Neuronal stem cell (in vitro differentiated cells): ENCODE results near the gene ABLIM3.

Source experiments
- DNase-seq: peaks from one replicate; pipeline ENCODE4 v3.0.0-alpha.2; 2013; ENCODE audit warnings: low spot score
- H2AFZ ChIP-seq: one replicate; pipeline ENCODE4 v1.6.1; 2013; ENCODE audit warnings: mild to moderate bottlenecking, low read length, inconsistent platforms
- H2AK5ac ChIP-seq: 2 replicates; pipeline ENCODE4 v1.6.1; 2013; ENCODE audit warnings: low read depth, mild to moderate bottlenecking, inconsistent platforms, low read length, moderate library complexity, mixed read lengths
- H2BK120ac ChIP-seq: 2 replicates; pipeline ENCODE4 v1.6.1; 2013; ENCODE audit warnings: low read depth, mild to moderate bottlenecking, inconsistent platforms, low read length, moderate library complexity, mixed read lengths
- H2BK12ac ChIP-seq: one replicate; pipeline ENCODE4 v1.6.1; 2013; ENCODE audit warnings: low read length, inconsistent platforms
- H2BK15ac ChIP-seq: 2 replicates; pipeline ENCODE4 v1.6.1; 2013; ENCODE audit warnings: mild to moderate bottlenecking, low read length, inconsistent platforms, mixed read lengths
- H2BK5ac ChIP-seq: one replicate; pipeline ENCODE4 v1.6.1; 2013; ENCODE audit warnings: inconsistent platforms, mild to moderate bottlenecking, low read length, moderate library complexity
- H3K14ac ChIP-seq: one replicate; pipeline ENCODE4 v1.6.1; 2013; ENCODE audit warnings: low read length, inconsistent platforms
- H3K18ac ChIP-seq: 2 replicates; pipeline ENCODE4 v1.6.1; 2013; ENCODE audit warnings: low read length, inconsistent platforms
- H3K23ac ChIP-seq: 2 replicates; pipeline ENCODE4 v1.6.1; 2013; ENCODE audit warnings: low read depth, mild to moderate bottlenecking, mixed read lengths, low read length, inconsistent platforms; ENCODE audit not compliant: poor library complexity
- H3K27ac ChIP-seq: replicated peaks from 3 replicates; pipeline ENCODE4 v1.5.1; 2013; ENCODE audit warnings: low read length, inconsistent platforms
- H3K27me3 ChIP-seq, 3 experiments: 2 replicates each; pipeline ENCODE4 v1.6.1; 2013; ENCODE audit warnings: low read length in 3 of 3, mild to moderate bottlenecking in 2 of 3, inconsistent platforms in 1 of 3, low read depth in 1 of 3, mixed read lengths in 1 of 3, moderate library complexity in 1 of 3; ENCODE audit not compliant: control insufficient read depth in 3 of 3, insufficient read depth in 3 of 3
- H3K36me3 ChIP-seq, 2 donors: replicated peaks in 1 of 2; 2 replicates each; pipeline ENCODE4 v1.6.1; 2013; ENCODE audit warnings: low read length in 2 of 2; ENCODE audit not compliant: control insufficient read depth in 2 of 2, insufficient read depth in 2 of 2
- H3K4ac ChIP-seq: 2 replicates; pipeline ENCODE4 v1.6.1; 2013; ENCODE audit warnings: inconsistent platforms, mild to moderate bottlenecking, low read length, moderate library complexity
- H3K4me1 ChIP-seq, 2 donors: 1 replicate in 1 of 2; 2 replicates in 1 of 2; pipeline ENCODE4 v1.6.1; 2013; ENCODE audit warnings: low read length in 2 of 2, low read depth in 1 of 2; ENCODE audit not compliant: control insufficient read depth in 2 of 2, insufficient read depth in 1 of 2
- H3K4me2 ChIP-seq: one replicate; pipeline ENCODE4 v1.6.1; 2013; ENCODE audit warnings: mild to moderate bottlenecking, low read length, inconsistent platforms; ENCODE audit not compliant: insufficient read depth, poor library complexity, severe bottlenecking
- H3K4me3 ChIP-seq, 2 donors: 2 replicates each; pipeline ENCODE4 v1.5.1; 2013; ENCODE audit warnings: low read length in 2 of 2, mild to moderate bottlenecking in 2 of 2, inconsistent platforms in 1 of 2, moderate library complexity in 1 of 2
- H3K79me1 ChIP-seq: one replicate; pipeline ENCODE4 v1.6.1; 2013; ENCODE audit warnings: low read depth, mild to moderate bottlenecking, inconsistent platforms, low read length, moderate library complexity
- H3K9ac ChIP-seq: one replicate; pipeline ENCODE4 v1.6.1; 2013; ENCODE audit warnings: mild to moderate bottlenecking, low read depth, low read length, inconsistent platforms; ENCODE audit not compliant: poor library complexity
- H3K9me3 ChIP-seq, 2 donors: replicated peaks in 1 of 2; 2 replicates each; pipeline versions ENCODE3 to v1.6.1; 2013; ENCODE audit warnings: low read length in 2 of 2, mild to moderate bottlenecking in 2 of 2, inconsistent platforms in 1 of 2, low read depth in 1 of 2, mixed read lengths in 1 of 2, moderate library complexity in 1 of 2; ENCODE audit not compliant: control insufficient read depth in 2 of 2, insufficient read depth in 1 of 2
- H4K8ac ChIP-seq: one replicate; pipeline ENCODE4 v1.6.1; 2013; ENCODE audit warnings: low read depth, mild to moderate bottlenecking, inconsistent platforms, low read length, moderate library complexity
- H4K91ac ChIP-seq: one replicate; pipeline ENCODE4 v1.6.1; 2013; ENCODE audit warnings: low read length, low read depth, mild to moderate bottlenecking, inconsistent platforms; ENCODE audit not compliant: poor library complexity
- WGBS, 2 donors: extraction: QIAGEN DNeasy Blood & Tissue Kit; methylation state at CpG; one replicate each; pipeline ENCODE4 v1.1.7; 2013; ENCODE audit warnings: missing lambda C conversion rate in 2 of 2, mixed read lengths in 1 of 2; ENCODE audit not compliant: insufficient read length in 2 of 2, insufficient replicate concordance in 1 of 2; ENCODE audit errors: extremely low coverage in 2 of 2; 5-methylcytosine and 5-hydroxymethylcytosine counted together

Gene ABLIM3

GRCh38 chr5:149133795-149134777 is 7.2 kb upstream of the ABLIM3 start:
- Histone ChIP-seq H2BK15ac (no peak overlapping the region), H2BK5ac (peak overlapping the region; percentile 29), H3K9me3 (no peaks in the 10 kb centered on the region), H3K27me3 (no peaks in the 10 kb centered on the region), H3K27ac (no peak overlapping the region), H3K23ac (no peak overlapping the region), H4K8ac (no peak overlapping the region), H3K9ac (no peak overlapping the region), H3K18ac (no peak overlapping the region), H3K36me3 (no peaks in the 10 kb centered on the region), H2AFZ (no peak overlapping the region), H3K4me1 (no peaks in the 10 kb centered on the region), H3K4me3 (no peak overlapping the region), H2BK12ac (no peak overlapping the region), H2BK120ac (no peak overlapping the region), H3K4ac (no peak overlapping the region), H3K4me2 (no peak overlapping the region), H3K79me1 (no peaks in the 10 kb centered on the region), H4K91ac (no peak overlapping the region), H2AK5ac (no peak overlapping the region), H3K14ac (no peak overlapping the region)
- no peak for DNase-seq
- WGBS, 2 donors: no CpG with 5 or more reads among the region's 11 CpGs

GRCh38 chr5:149134778-149135500 is 6.4 kb upstream of the ABLIM3 start:
- H2BK5ac ChIP-seq: no peak overlapping the region
- H3K9ac ChIP-seq: no peak overlapping the region
- H2AK5ac ChIP-seq: no peak overlapping the region
- no peak overlapping the region for H3K4me3 ChIP-seq
- no peak overlapping the region for H2BK120ac ChIP-seq
- no peak overlapping the region for H2AFZ ChIP-seq
- no peak overlapping the region for H3K27ac ChIP-seq
- no peak overlapping the region for H3K23ac ChIP-seq
- no peaks in the 10 kb centered on the region for H3K4me1 ChIP-seq
- no peaks in the 10 kb centered on the region for H3K79me1 ChIP-seq
- H3K14ac ChIP-seq: no peak overlapping the region
- no peak overlapping the region for H2BK15ac ChIP-seq
- no peak overlapping the region for H4K8ac ChIP-seq
- no peak overlapping the region for H3K4ac ChIP-seq
- no peak overlapping the region for H2BK12ac ChIP-seq
- no peaks in the 10 kb centered on the region for H3K9me3 ChIP-seq
- H3K27me3 ChIP-seq: no peaks in the 10 kb centered on the region
- WGBS, 2 donors: no CpG with 5 or more reads among the region's 6 CpGs
- H3K4me2 ChIP-seq: no peak overlapping the region
- H4K91ac ChIP-seq: no peak overlapping the region
- DNase-seq: no peak
- no peaks in the 10 kb centered on the region for H3K36me3 ChIP-seq
- H3K18ac ChIP-seq: no peak overlapping the region

GRCh38 chr5:149135536-149136201 is 5.6 kb upstream of the ABLIM3 start:
- Histone ChIP-seq H3K4me2 (no peak overlapping the region), H3K14ac (no peak overlapping the region), H3K9ac (no peak overlapping the region), H2BK15ac (no peak overlapping the region), H4K8ac (no peak overlapping the region), H3K4me3 (no peak overlapping the region), H3K27me3 (no peaks in the 10 kb centered on the region), H2BK5ac (no peak overlapping the region), H3K27ac (no peak overlapping the region), H2AFZ (no peak overlapping the region), H3K18ac (no peak overlapping the region), H3K4me1 (no peaks in the 10 kb centered on the region), H2BK12ac (no peak overlapping the region), H3K36me3 (no peaks in the 10 kb centered on the region), H2AK5ac (no peak overlapping the region), H3K4ac (no peak overlapping the region), H4K91ac (no peak overlapping the region), H3K23ac (no peak overlapping the region), H2BK120ac (no peak overlapping the region), H3K79me1 (no peaks in the 10 kb centered on the region), H3K9me3 (no peaks in the 10 kb centered on the region)
- WGBS, 2 donors: no CpG with 5 or more reads among the region's 1 CpG
- no peak for DNase-seq
